Bronchial epithelial cell (primary cell): ENCODE results near the gene GJA4. TPM values are rescaled to one million over a fixed set of nuclear protein-coding genes. Genes with fewer than 3 reads are reported as not detected.
A peak's percentile ranks its signal among the peaks of the same experiment; 100 is the strongest.

Experiments used
- DNase-seq: peaks from one replicate; pipeline ENCODE4 v3.0.0-alpha.2; 2010; ENCODE audit warnings: low read depth
- FAIRE-seq: peaks from 2 replicates; lab custom pipeline; 2011; peaks lifted over from hg19 to GRCh38; lab: Jason Lieb, UNC
- H3K27me3 ChIP-seq: 2 replicates; pipeline ENCODE4 v1.5.1; 2011; ENCODE audit warnings: low read length; ENCODE audit not compliant: control insufficient read depth, insufficient read depth
- H3K36me3 ChIP-seq: 2 replicates; pipeline ENCODE4 v1.5.1; 2011; ENCODE audit warnings: low read length; ENCODE audit not compliant: control insufficient read depth, insufficient read depth
- H3K4me3 ChIP-seq: 2 replicates; pipeline ENCODE4 v1.5.1; 2011; ENCODE audit warnings: mild to moderate bottlenecking, low read depth, low read length, control low read depth
- CTCF ChIP-seq: IDR thresholded peaks from 2 replicates; pipeline ENCODE4 v1.5.1; 2011; ENCODE audit warnings: mild to moderate bottlenecking, moderate library complexity, low read length, control low read depth, inconsistent platforms; ENCODE audit not compliant: insufficient read depth, severe bottlenecking
- total RNA-seq: library from RNA; depleted of rRNA; stranded (reverse); fragments of >200 nt; gene quantifications from 2 replicates; pipeline ENCODE4 v1.2.1, GENCODE V29; 2014

GJA4 gene
- total RNA-seq, 1 donor from 2014 or later = not detected

GRCh38 chr1:34754964-34755637 is 37.7 kb upstream of the GJA4 start, which contains the start of gene GJB5:
Gene GJB5, plus strand, starts transcription at chr1:34755047. Its CDS starts 2,284 bp downstream, at chr1:34757331.
- Histone ChIP-seq H3K36me3 (peaks cover 7% of the 10 kb centered on the region), H3K27me3 (no peaks in the 10 kb centered on the region), H3K4me3 (peak within 1 kb of the TSS; percentile 45)
- TF ChIP-seq CTCF = no peak
- FAIRE-seq (peak; percentile 80), DNase-seq (peak; percentile 96)

- no peak for TF ChIP-seq CTCF
- Histone ChIP-seq H3K4me3 (peak overlapping the region; percentile 45), H3K36me3 (peaks cover 7% of the 10 kb centered on the region), H3K27me3 (no peaks in the 10 kb centered on the region)
- no peak for DNase-seq
- peak; percentile 36 for FAIRE-seq
Observed at GRCh38 chr1:34755961-34756360, 36.8 kb upstream of the GJA4 start.

- Histone ChIP-seq H3K36me3 (peaks cover 7% of the 10 kb centered on the region), H3K27me3 (no peaks in the 10 kb centered on the region), H3K4me3 (no peak overlapping the region)
- TF ChIP-seq CTCF = no peak
- FAIRE-seq (no peak), DNase-seq (no peak)
Observed at GRCh38 chr1:34757386-34757785, 35.4 kb upstream of the GJA4 start.

- peak; percentile 72 for FAIRE-seq
- peaks cover 7% of the 10 kb centered on the region for H3K36me3 ChIP-seq
- H3K27me3 ChIP-seq = no peaks in the 10 kb centered on the region
- peak; percentile 50 for DNase-seq
- H3K4me3 ChIP-seq = no peak overlapping the region
- no peak for TF ChIP-seq CTCF
Observed at GRCh38 chr1:34758751-34759150, 34.0 kb upstream of the GJA4 start.

GRCh38 chr1:34759503-34760357 is 33.1 kb upstream of the GJA4 start, which contains the start of gene GJB4:
Gene GJB4, plus strand, starts transcription at chr1:34759740. Its CDS starts 1,515 bp downstream, at chr1:34761255.
- DNase-seq = peak; percentile 64
- Histone ChIP-seq H3K27me3 (no peaks in the 10 kb centered on the region), H3K4me3 (no peak within 1 kb of the TSS), H3K36me3 (peaks cover 7% of the 10 kb centered on the region)
- TF ChIP-seq CTCF = peak; percentile 12
- FAIRE-seq = peak; percentile 28
